Urothelium cell line (cell line): ENCODE data around the gene DDX41.
A peak's percentile ranks its signal among the peaks of the same experiment; 100 is the strongest.

Experiments
- DNase-seq: peaks from one replicate; pipeline ENCODE4 v3.0.0; 2011; ENCODE audit warnings: low spot score, mixed read lengths
- FAIRE-seq: peaks from 2 replicates; lab custom pipeline; 2011; peaks lifted over from hg19 to GRCh38; lab: Jason Lieb, UNC

DDX41 gene

DNA sequence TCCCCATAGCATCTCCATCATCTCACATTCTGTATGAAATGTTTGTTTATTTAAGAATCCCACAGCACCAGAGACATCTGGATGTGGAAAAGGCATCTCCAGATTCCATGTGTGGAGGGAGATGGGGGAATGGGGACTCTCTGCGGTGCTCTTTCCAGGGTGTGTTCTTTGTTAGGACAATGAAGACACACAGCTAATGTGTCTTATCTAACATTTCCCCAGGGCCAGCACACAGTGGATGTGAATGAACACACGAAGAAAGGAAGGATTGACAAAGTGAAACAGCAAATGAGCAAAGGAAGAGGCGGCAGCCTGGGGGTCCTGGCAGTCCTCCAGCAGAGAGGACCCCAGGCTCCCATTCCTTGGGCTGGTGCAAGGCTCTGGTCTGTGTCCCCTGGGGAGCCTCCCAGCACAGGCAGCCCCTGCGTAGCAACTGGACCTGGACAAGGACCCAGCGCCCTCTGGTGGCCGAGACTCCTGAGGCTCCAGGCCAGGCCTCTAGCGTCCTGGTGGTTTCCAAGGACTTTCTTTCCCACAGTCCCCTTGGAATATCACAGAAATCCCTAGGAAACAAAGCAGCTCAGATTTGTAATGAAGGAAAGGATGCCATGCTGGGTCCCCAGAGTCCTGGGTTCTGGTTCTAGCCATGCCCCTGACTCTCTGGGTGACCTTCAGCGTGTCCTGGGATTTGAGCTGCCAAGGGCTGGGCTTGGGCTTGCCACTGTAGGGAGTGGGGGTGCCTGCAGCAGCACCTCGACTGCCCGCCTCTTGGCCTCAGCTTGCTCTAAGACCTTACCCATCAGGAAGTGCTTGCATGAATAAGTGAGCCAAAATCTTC is 15.9 kb downstream of the DDX41 start:
- FAIRE-seq, result no peak
- DNase-seq, result peak; percentile 80

GRCh38 chr5:177499842-177500241 is 16.9 kb downstream of the DDX41 start:
- DNase-seq (no peak), FAIRE-seq (no peak)

DNA sequence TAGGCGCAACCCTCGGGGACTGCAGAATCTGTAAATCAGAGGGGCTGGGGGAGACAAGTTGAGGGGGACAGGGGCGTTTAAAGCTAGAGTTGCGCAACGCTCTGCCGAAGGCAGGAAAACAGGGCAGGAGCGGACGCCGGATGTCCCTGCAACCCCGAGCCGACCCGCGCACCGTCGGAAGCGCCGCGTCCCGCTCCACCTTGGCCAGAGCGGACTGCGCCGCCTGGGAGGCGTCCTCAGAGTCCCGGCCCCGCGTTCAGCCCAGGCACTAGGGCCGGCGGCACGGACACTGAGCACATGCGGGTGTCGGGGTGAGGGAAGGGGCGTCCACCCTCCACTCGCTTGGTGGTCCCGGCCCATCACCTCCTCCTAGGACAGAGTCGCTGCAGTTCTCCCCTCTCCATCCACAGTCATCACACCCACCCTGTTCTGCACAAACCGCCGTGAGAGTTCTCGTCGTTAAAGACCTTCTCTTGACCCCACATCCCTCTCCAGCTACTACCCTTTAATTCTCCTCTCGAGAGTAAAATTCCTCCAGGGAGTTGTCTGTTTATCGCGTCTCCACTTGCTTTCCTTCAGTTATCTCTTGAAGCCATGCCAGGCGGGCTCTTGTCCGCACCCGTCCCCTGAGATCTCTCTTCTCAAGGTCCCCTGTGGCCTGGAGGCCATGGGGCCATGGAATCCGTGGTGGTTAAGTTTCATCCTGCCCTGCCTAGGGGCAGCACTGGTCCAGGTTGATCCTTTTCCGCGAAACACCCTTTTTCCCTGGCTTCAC is 18.6 kb downstream of the DDX41 start:
- peak; percentile 36 for DNase-seq

DNA sequence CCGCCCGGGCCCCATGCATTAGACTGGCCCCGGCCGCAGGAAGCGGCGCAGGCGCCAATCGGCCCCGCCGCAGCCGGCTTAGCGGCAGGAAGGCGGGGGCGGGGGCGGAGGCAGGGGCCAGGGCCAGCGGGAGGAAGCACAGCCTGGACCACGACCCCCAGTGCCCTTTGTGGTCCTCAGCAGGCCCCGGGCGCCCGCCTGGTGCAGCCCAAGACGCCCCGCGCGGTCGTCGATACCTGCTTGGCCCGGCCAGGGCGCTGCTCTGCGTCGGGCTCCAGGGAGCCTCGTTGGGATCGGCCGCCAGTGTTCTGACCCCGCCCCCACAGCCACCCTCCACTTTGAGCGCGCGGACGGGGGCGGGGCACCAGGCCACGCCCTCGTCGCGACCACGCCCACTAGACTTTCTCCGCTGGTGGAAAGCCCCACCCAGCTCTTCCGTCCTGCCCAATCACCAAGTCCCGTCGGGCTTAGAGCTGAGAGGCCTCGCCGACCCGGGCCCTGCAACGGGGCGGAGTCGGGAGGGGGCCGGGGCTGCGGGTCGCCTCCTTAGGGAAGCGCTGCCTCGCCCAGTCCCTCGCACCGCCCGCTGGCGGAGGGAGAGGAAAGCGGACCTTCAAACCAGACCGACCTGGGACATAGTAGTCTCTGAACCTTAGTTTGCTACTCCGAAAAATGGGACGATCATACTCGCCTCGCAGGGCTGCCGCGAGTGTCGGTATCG is 19.3 kb downstream of the DDX41 start, which contains the start of gene PDLIM7:
Gene PDLIM7, minus strand, starts transcription at position 313 of the 721 bp plus-strand sequence. CDS start 1,092 bp downstream, outside the sequence.
- FAIRE-seq, result no peak
- DNase-seq, result peak; percentile 98

More for the DNA sequence above, 18.6 kb downstream of the DDX41 start:
- no peak for FAIRE-seq

- DNase-seq, result peak; percentile 84
- no peak for FAIRE-seq
These were observed 20.0 kb downstream of the DDX41 start for GRCh38 chr5:177496727-177497291.

DNA sequence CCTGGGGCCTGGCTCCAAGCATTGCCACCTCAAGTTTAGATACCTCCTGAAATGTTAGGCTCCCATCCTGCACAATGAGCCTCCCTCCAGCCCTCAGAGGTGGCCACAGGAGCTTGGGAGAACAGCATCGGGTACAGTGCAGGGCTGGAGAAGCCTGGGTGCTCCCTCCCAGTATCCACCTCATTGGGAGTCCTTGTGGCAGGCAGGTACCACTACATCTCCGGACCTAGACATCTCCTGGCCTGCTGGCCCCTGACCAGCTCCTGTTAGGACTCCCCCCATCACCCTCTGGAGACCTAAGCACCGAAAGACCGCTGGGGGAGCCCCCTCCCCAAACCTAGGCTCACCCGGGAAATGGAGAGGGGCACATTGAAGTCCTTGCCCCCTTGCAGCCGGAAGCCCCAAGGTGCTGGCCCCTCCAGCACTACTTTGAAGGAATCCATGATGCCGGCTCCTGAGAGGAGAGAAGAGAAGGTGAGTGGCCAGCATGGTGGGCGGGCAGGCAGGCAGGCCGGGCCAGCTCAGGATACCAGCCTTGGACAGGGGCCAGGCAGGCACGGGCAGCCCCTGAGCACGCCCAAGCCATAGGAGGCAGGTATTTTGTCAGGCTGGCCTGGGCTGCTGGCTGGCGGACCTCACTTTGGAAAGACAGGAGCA is 20.6 kb downstream of the DDX41 start:
- DNase-seq (peak; percentile 61), FAIRE-seq (no peak)

GRCh38 chr5:177495243-177496060 is 21.3 kb downstream of the DDX41 start:
- FAIRE-seq, result peak; percentile 23
- DNase-seq, result peak; percentile 63

GRCh38 chr5:177494346-177495195 is 22.2 kb downstream of the DDX41 start:
- DNase-seq, result peak; percentile 89
- peak; percentile 82 for FAIRE-seq

GRCh38 chr5:177493795-177494345 is 22.9 kb downstream of the DDX41 start:
- DNase-seq (no peak), FAIRE-seq (no peak)

GRCh38 chr5:177492841-177493240 is 23.9 kb downstream of the DDX41 start:
- FAIRE-seq (no peak), DNase-seq (no peak)

DNA sequence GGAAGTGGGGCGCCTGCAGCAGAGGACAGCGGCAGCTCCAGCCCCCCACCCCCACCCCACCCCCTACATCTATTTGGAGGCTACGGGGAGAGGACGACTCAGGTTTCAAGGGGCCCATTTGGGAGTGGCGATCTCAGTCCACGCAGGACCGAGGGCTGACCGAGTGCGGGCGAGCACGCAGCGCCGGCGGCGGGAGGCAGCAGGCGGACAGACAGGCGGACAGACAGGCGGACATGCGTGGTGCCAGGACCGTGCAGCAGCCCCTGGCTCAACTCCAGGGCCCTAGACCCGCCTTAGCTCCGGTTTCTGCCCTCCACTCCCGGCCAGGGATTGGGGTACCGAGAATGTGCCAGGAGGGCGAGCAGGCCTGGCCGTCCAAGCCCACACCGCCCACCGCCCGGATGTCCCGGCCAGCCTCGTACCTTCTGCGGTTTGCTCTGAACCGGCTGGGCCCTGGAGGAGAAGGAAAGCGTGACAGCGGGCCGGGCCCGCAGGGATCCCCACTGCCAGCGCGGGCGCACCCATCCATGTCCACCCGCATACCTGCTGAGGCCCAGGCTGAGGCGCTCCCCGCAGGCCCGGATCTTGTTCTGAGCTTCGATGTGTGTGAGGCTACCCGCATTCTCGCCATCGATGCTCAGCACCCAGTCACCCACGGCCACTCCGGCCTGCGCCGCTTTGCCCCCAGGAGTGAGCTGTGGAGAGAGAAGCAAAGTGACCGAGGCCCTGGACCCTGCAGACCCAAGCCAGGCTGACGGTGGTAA is 24.6 kb downstream of the DDX41 start:
- DNase-seq (no peak), FAIRE-seq (no peak)

GRCh38 chr5:177491429-177491945 is 25.3 kb downstream of the DDX41 start:
- FAIRE-seq (no peak), DNase-seq (peak; percentile 86)

DNA sequence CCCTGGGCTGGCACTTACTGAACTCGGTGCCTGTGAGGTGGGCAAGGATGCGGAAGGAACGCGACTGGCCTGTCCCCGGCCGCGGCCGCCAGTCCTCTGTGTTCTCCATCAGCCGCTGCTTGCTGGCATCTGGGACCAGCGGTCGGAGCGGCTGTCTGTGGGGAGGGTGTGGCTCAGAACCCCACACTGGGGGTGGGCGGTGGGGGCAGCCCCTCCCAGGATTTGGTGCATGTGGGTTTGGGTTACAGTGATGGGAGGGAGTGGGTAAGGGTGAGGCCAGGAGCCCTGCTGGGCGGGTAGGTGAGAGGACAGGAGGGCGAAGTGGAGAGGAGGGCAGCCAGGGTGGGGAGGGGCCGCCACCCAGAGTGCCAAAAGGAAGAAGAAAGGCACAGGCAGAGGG is 25.8 kb downstream of the DDX41 start:
- FAIRE-seq, result no peak
- no peak for DNase-seq

GRCh38 chr5:177490311-177490991 is 26.3 kb downstream of the DDX41 start:
- DNase-seq (no peak), FAIRE-seq (no peak)

DNA sequence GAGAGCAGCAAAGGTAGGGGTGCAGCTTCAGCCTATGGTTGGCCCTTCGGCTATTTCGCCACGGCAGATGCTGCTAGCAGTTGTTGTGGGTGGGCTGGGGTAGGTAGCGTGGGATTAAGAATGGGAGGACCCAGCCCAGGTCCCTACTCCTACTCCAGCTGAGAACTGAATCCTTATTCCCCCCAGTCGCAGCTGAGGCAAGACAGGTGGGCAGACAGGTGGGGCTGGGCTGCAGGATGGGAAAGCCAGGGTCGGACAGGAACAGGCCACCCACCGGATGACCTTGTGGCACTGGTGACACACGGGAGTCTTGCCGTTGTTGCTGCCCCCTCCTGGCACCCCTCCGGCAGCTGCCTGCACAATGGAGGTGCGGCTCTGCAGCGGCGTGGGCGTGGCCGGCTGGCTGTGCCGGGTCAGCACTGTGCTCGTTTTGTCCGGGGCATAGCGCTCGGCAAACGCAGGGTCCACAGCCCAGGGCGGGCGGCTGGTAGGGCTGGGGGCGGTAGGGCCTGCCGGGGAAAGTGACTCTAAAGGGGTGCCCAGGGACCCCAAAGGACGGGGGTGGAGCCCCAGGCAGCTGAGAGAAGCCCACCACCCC is 27.5 kb downstream of the DDX41 start:
- DNase-seq (no peak), FAIRE-seq (no peak)

DNA sequence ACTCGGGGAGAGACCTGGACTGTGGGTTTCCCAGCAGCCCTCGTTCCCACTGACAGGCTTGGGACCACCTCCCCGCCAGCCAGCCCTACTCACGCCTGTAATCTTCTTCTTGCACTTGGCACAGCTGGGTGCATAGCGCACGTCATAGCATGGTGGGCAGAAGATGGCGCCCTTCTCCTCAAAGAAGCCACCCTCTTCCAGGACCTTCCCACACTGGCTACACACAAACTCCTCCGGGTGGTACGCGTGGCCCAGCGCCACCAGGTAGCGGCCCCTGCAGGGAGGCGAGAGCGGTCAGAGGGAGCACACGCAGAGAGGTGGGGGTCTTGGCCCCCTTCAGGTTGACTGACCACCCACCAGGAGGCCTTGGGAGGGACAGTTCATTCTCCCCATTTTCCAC is 28.8 kb downstream of the DDX41 start:
- no peak for DNase-seq
- FAIRE-seq, result no peak
